Pancreas (tissue), 10 donors: ENCODE data around the gene MIOX. TPM values are rescaled to one million over a fixed set of nuclear protein-coding genes. Genes with fewer than 3 reads are reported as not detected.

Experiments used
- ATAC-seq, 4 donors: fragments of 200-7000 bp; cut with Tn5 transposase; one replicate each; pipeline versions ENCODE4 v1.8.0 to v1.9.1; 2020; ENCODE audit warnings: mild to moderate bottlenecking in 4 of 4, moderate library complexity in 4 of 4
- DNase-seq, 6 donors: peaks; one replicate each; pipeline ENCODE4 v3.0.0-alpha.2; 2020
- FAIRE-seq: peaks from 2 replicates; lab custom pipeline; 2012; peaks lifted over from hg19 to GRCh38; lab: Jason Lieb, UNC
- H3K27ac ChIP-seq, 4 donors: fragments of 200-600 bp; sonication (generic); 1 replicate in 3 of 4; 2 replicates in 1 of 4; pipeline versions ENCODE4 v1.5.0 to v1.8.0; 2020
- H3K27me3 ChIP-seq, 4 donors: fragments of 200-600 bp; one replicate each; pipeline ENCODE4 v1.8.0; 2021
- H3K36me3 ChIP-seq, 3 donors: fragments of 200-600 bp; sonication (generic) in 1 of 3; one replicate each; pipeline versions ENCODE4 v1.5.0 to v1.8.0; 2020 to 2021
- H3K4me1 ChIP-seq, 3 donors: fragments of 200-600 bp; one replicate each; pipeline ENCODE4 v1.8.0; 2021
- H3K4me3 ChIP-seq, 4 donors: fragments of 200-600 bp; sonication (generic) in 2 of 4; one replicate each; pipeline versions ENCODE4 v1.5.0 to v1.8.0; 2020 to 2021
- H3K9me3 ChIP-seq, 4 donors: fragments of 200-600 bp; one replicate each; pipeline ENCODE4 v1.8.0; 2021
- WGBS, 2 donors: extraction: QIAGEN DNeasy Blood & Tissue Kit; methylation state at CpG; one replicate each; pipeline ENCODE4 v1.1.7; 2013; 5-methylcytosine and 5-hydroxymethylcytosine counted together
- intact Hi-C, 3 donors: fragments of 100-400 bp; cut with DNase I; formaldehyde crosslinking; loops; one replicate each; pipeline versions ENCODE4 v1.11.1 to v1.14.2; 2022
- polyA plus RNA-seq, 2 donors: library from polyadenylated mRNA; stranded (reverse); fragments of 200-250 nt; gene quantifications; one replicate each; pipeline ENCODE4 v1.2.3, GENCODE V29; 2013
- total RNA-seq, 6 donors: library from RNA; stranded (reverse); fragmentation: NEBNext Ultra II Directional in 4 of 6; extraction: Animal tissue kit (Norgen Biotek cat#: 25700) in 4 of 6; gene quantifications; one replicate each; pipeline versions ENCODE4 v1.2.1 to v1.2.4, GENCODE V29; 2021 to 2023
- TF ChIP-seq, protein P1 (sequence below), 4 donors: fragments of 200-600 bp; sonication (generic) in 3 of 4; IDR thresholded peaks; one replicate each; pipeline versions ENCODE4 v1.5.0 to v1.8.0; 2021; ENCODE audit warnings: antibody characterized with exemption in 4 of 4
- donor health status: healthy with polysubstance abuse.
- donor health status: DM: no; HTN: no; CAD: no; lungs with moderate emphysema.
- donor health status: DM: no; HTN: no; CAD: no.
- donor health status: control.
- donor health status: control.
- donor health status: Bipolar disorder and iron deficiency.
- donor health status: DM: yes; HTN: yes; CAD: no.
- donor health status: DM: no; HTN: no; CAD: no.
- donor health status: DM: no; HTN: no; CAD: no.
- donor health status: DM: yes; HTN: yes; CAD: no.

Gene MIOX
- total and polyA plus RNA-seq, 8 donors: 0.40 to 2.9 (median 0.54) TPM; not detected in 3

- ATAC-seq: no peak
- intact Hi-C loops: no loop called here
- WGBS, 2 donors: 59 to 64% methylated on average over 13 to 15 of the region's 15 CpGs
Observed at GRCh38 chr22:50528682-50529415, 42.2 kb downstream of the MIOX start.

GRCh38 chr22:50529416-50529896 lies 42.8 kb downstream of the MIOX start:
- TF ChIP-seq, protein P1, sequence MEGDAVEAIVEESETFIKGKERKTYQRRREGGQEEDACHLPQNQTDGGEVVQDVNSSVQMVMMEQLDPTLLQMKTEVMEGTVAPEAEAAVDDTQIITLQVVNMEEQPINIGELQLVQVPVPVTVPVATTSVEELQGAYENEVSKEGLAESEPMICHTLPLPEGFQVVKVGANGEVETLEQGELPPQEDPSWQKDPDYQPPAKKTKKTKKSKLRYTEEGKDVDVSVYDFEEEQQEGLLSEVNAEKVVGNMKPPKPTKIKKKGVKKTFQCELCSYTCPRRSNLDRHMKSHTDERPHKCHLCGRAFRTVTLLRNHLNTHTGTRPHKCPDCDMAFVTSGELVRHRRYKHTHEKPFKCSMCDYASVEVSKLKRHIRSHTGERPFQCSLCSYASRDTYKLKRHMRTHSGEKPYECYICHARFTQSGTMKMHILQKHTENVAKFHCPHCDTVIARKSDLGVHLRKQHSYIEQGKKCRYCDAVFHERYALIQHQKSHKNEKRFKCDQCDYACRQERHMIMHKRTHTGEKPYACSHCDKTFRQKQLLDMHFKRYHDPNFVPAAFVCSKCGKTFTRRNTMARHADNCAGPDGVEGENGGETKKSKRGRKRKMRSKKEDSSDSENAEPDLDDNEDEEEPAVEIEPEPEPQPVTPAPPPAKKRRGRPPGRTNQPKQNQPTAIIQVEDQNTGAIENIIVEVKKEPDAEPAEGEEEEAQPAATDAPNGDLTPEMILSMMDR (IDR thresholded peaks at IDR 0.05): no peak
- ATAC-seq (no peak), DNase-seq (peak in 3 of 6 donors; percentile 57 to 88 (median 68)), FAIRE-seq (no peak)
- Histone ChIP-seq H3K27ac (peak overlapping the region; percentile 31 to 94 (median 84)), H3K4me1 (peaks cover 2 to 21% (median 16%) of the 10 kb centered on the region in 3 donors), H3K36me3 (no peaks in the 10 kb centered on the region), H3K27me3 (peaks cover 0 to 9% (median 0%) of the 10 kb centered on the region in 4 donors), H3K9me3 (no peaks in the 10 kb centered on the region), H3K4me3 (peak overlapping the region in 3 of 4 donors; percentile 26 to 60 (median 41))
- WGBS, 2 donors: 22 to 24% methylated on average over 47 to 50 of the region's 50 CpGs
- intact Hi-C loops: no loop called here

More at GRCh38 chr22:50528682-50529415, 42.2 kb downstream of the MIOX start:
- Histone ChIP-seq H3K9me3 (no peaks in the 10 kb centered on the region), H3K27ac (peak overlapping the region; percentile 31 to 94 (median 84)), H3K4me3 (peak overlapping the region in 2 of 4 donors; percentile 26 to 60), H3K36me3 (no peaks in the 10 kb centered on the region), H3K27me3 (peaks cover 0 to 9% (median 0%) of the 10 kb centered on the region in 4 donors), H3K4me1 (peaks cover 7 to 26% (median 20%) of the 10 kb centered on the region in 3 donors)
- FAIRE-seq (no peak), DNase-seq (peak in 2 of 6 donors; percentile 57 to 60)
- TF ChIP-seq, protein P1 (IDR thresholded peaks at IDR 0.05): no peak

DNA sequence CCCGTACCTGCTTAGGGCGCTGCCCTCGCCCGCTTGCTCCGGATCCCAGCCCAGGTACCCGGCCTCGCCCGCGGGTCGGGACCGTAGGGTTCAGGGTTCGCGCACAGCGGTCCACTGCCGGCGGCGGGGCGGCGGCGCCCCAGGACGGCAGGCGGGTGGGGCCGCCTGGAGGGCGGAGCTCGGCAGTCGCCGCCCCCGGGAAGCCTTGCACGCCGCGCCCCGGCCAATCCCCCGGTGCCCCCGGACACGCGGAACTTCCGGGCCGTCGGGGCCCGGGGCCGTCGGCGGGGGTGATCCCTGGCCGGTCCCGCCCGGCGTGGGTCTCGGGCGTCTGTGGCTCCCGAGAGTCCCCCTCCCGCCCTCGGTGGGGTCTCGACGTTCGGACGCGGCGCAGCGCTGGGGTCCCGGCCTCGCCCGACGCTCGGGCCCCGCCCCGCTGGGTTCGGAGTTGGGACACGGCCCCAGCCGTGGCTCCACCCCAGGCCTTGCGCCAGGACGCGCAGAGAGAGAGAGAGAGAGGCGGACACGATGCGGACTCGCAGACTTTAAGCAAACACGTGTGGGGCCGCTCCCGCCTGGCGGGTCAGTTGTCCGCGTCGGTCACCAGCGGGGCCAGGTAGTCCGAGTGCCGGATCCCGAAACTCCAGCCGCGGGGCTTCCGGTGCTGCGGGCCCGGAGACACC lies 43.4 kb downstream of the MIOX start, which contains the start of gene TYMP:
Gene TYMP, minus strand, starts transcription at position 116 of the 683 bp plus-strand sequence. CDS start 303 bp downstream, outside the sequence.
- DNase-seq (peak; percentile 64 to 90 (median 80)), FAIRE-seq (no peak), ATAC-seq (peak; percentile 7 to 39 (median 30))
- peak within 1 kb of the TSS; percentile 23 to 60 (median 34) for H3K4me3 ChIP-seq
- peaks cover 0 to 9% (median 0%) of the 10 kb centered on the region in 4 donors for H3K27me3 ChIP-seq
- TF ChIP-seq, protein P1 (IDR thresholded peaks at IDR 0.05): no peak
- intact Hi-C loops: no loop called here
- 2% methylated on average over 80 to 92 of the region's 92 CpGs for WGBS, 2 donors
- H3K36me3 ChIP-seq: no peaks in the 10 kb centered on the region
- H3K4me1 ChIP-seq: peaks cover 0 to 20% (median 15%) of the 10 kb centered on the region in 3 donors
- no peaks in the 10 kb centered on the region for H3K9me3 ChIP-seq
- peak within 1 kb of the TSS; percentile 65 to 94 (median 84) for H3K27ac ChIP-seq

- peaks cover 0 to 20% (median 15%) of the 10 kb centered on the region in 3 donors for H3K4me1 ChIP-seq
- FAIRE-seq (no peak), ATAC-seq (peak in 2 of 4 donors; percentile 0), DNase-seq (peak in 1 of 6 donors; percentile 44)
- TF ChIP-seq, protein P1 (IDR thresholded peaks at IDR 0.05): no peak
- peak overlapping the region; percentile 10 to 60 (median 34) for H3K4me3 ChIP-seq
- H3K27ac ChIP-seq: peak overlapping the region; percentile 65 to 94 (median 84)
- intact Hi-C loops: no loop called here
- H3K9me3 ChIP-seq: no peaks in the 10 kb centered on the region
- H3K27me3 ChIP-seq: peaks cover 0 to 9% (median 0%) of the 10 kb centered on the region in 4 donors
- no peaks in the 10 kb centered on the region for H3K36me3 ChIP-seq
- WGBS, 2 donors: 6% methylated on average over 17 to 21 of the region's 21 CpGs
Observed at GRCh38 chr22:50530580-50530876, 43.9 kb downstream of the MIOX start.
